Esophagus squamous epithelium (tissue), 4 donors: ENCODE results near the gene C3.

Source experiments
- CTCF ChIP-seq, 6 experiments: fragments of 450-650 bp in 4 of 6; fragments of 200-600 bp in 2 of 6; sonication (generic) in 2 of 6; IDR thresholded peaks; one replicate each; pipeline ENCODE4 v1.5.1; 2016 to 2019; ENCODE audit warnings: antibody characterized with exemption in 6 of 6, mild to moderate bottlenecking in 4 of 6, moderate library complexity in 4 of 6
- POLR2A ChIP-seq, 4 donors: fragments of 450-650 bp; IDR thresholded peaks; one replicate each; pipeline ENCODE4 v1.6.1; 2017; ENCODE audit warnings: antibody characterized with exemption in 4 of 4, mild to moderate bottlenecking in 4 of 4, moderate library complexity in 3 of 4

GRCh38 chr19:6732803-6733337, 12.4 kb upstream of the C3 start:
- TF ChIP-seq POLR2A (IDR thresholded peaks at IDR 0.05) (no peak), CTCF (IDR thresholded peaks at IDR 0.05) (no peak)
